Liver (tissue), 9 donors: Measurements from ENCODE around the gene MYO9B. TPM values are rescaled to one million over a fixed set of nuclear protein-coding genes. Genes with fewer than 3 reads are reported as not detected.

Experiments used
- DNase-seq: peaks from one replicate; pipeline ENCODE4 v3.0.0-alpha.2; 2017; ENCODE audit warnings: low spot score
- H3K27ac ChIP-seq, 2 donors: one replicate each; pipeline ENCODE4 v1.7.0; 2013; ENCODE audit warnings: inconsistent platforms in 2 of 2, low read length in 2 of 2, control low read depth in 1 of 2, low read depth in 1 of 2, mild to moderate bottlenecking in 1 of 2
- H3K27me3 ChIP-seq, 4 donors: one replicate each; pipeline versions ENCODE4 v1.6.1 to v1.7.0; 2013; ENCODE audit warnings: low read length in 3 of 4, inconsistent platforms in 1 of 4, mild to moderate bottlenecking in 1 of 4, moderate library complexity in 1 of 4; ENCODE audit not compliant: control insufficient read depth in 4 of 4, insufficient read depth in 4 of 4
- H3K36me3 ChIP-seq, 4 donors: one replicate each; pipeline versions ENCODE4 v1.6.1 to v1.7.0; 2013; ENCODE audit warnings: low read length in 3 of 4, mild to moderate bottlenecking in 3 of 4, low read depth in 1 of 4, moderate library complexity in 1 of 4; ENCODE audit not compliant: control insufficient read depth in 4 of 4, insufficient read depth in 3 of 4
- H3K4me1 ChIP-seq, 4 donors: one replicate each; pipeline versions ENCODE4 v1.6.1 to v1.7.0; 2013; ENCODE audit warnings: low read length in 3 of 4, mild to moderate bottlenecking in 3 of 4, moderate library complexity in 1 of 4; ENCODE audit not compliant: control insufficient read depth in 4 of 4, insufficient read depth in 4 of 4
- H3K4me3 ChIP-seq, 3 donors: one replicate each; pipeline versions ENCODE4 v1.6.1 to v1.7.0; 2013; ENCODE audit warnings: low read length in 3 of 3, control low read depth in 1 of 3, low read depth in 1 of 3, mild to moderate bottlenecking in 1 of 3
- H3K9ac ChIP-seq, 2 donors: one replicate each; pipeline ENCODE4 v1.7.0; 2013; ENCODE audit warnings: low read length in 2 of 2, mild to moderate bottlenecking in 2 of 2, moderate library complexity in 2 of 2, control low read depth in 1 of 2, low read depth in 1 of 2
- H3K9me3 ChIP-seq, 4 donors: one replicate each; pipeline versions ENCODE4 v1.6.1 to v1.7.0; 2013; ENCODE audit warnings: low read length in 3 of 4; ENCODE audit not compliant: control insufficient read depth in 4 of 4
- ATF3 ChIP-seq: IDR thresholded peaks from 2 replicates; pipeline ENCODE4 v1.6.1; 2016; ENCODE audit warnings: antibody characterized with exemption
- CTCF ChIP-seq: fragments of 150-350 bp; IDR thresholded peaks from 2 replicates; pipeline ENCODE4 v1.5.1; 2017; ENCODE audit warnings: improper control_type of control experiment, low read depth, low read length; ENCODE audit not compliant: missing input control
- EGR1 ChIP-seq, 2 donors: IDR thresholded peaks; 2 replicates each; pipeline ENCODE4 v1.6.1; 2016 to 2018; ENCODE audit warnings: antibody characterized with exemption in 2 of 2, low read depth in 2 of 2
- FOXA1 ChIP-seq: IDR thresholded peaks from 2 replicates; pipeline ENCODE4 v1.6.1; 2016; ENCODE audit warnings: antibody characterized with exemption
- FOXA2 ChIP-seq: IDR thresholded peaks from 2 replicates; pipeline ENCODE4 v1.6.1; 2016; ENCODE audit warnings: antibody characterized with exemption
- GABPA ChIP-seq, 2 donors: IDR thresholded peaks in 1 of 2; conservative IDR thresholded peaks in 1 of 2; 2 replicates each; pipeline ENCODE4 v1.6.1; 2016; ENCODE audit warnings: antibody characterized with exemption in 2 of 2, mild to moderate bottlenecking in 1 of 2, moderate library complexity in 1 of 2
- HNF4A ChIP-seq, 2 donors: conservative IDR thresholded peaks; 2 replicates each; pipeline ENCODE4 v1.6.1; 2016; ENCODE audit warnings: antibody characterized with exemption in 2 of 2, mild to moderate bottlenecking in 2 of 2
- HNF4G ChIP-seq: IDR thresholded peaks from 2 replicates; pipeline ENCODE4 v1.6.1; 2016; ENCODE audit warnings: antibody characterized with exemption
- MAX ChIP-seq: IDR thresholded peaks from 2 replicates; pipeline ENCODE4 v1.6.1; 2016; ENCODE audit warnings: antibody characterized with exemption
- NR2F2 ChIP-seq: IDR thresholded peaks from 2 replicates; pipeline ENCODE4 v1.6.1; 2016; ENCODE audit warnings: antibody characterized with exemption
- RAD21 ChIP-seq, 2 donors: IDR thresholded peaks; 2 replicates each; pipeline ENCODE4 v1.6.1; 2016; ENCODE audit warnings: antibody characterized with exemption in 2 of 2, mild to moderate bottlenecking in 2 of 2
- REST ChIP-seq: IDR thresholded peaks from 2 replicates; pipeline ENCODE4 v1.6.1; 2016; ENCODE audit warnings: antibody characterized with exemption, mild to moderate bottlenecking
- RXRA ChIP-seq, 2 donors: IDR thresholded peaks; 2 replicates each; pipeline ENCODE4 v1.6.1; 2017 to 2018; ENCODE audit warnings: antibody characterized with exemption in 2 of 2, mild to moderate bottlenecking in 1 of 2
- SP1 ChIP-seq: IDR thresholded peaks from 2 replicates; pipeline ENCODE4 v1.6.1; 2018; ENCODE audit warnings: antibody characterized with exemption, mild to moderate bottlenecking
- TAF1 ChIP-seq: conservative IDR thresholded peaks from 2 replicates; pipeline ENCODE4 v1.6.1; 2016; ENCODE audit warnings: antibody characterized with exemption, mild to moderate bottlenecking
- YY1 ChIP-seq: IDR thresholded peaks from 2 replicates; pipeline ENCODE4 v1.6.1; 2016; ENCODE audit warnings: antibody characterized with exemption, mild to moderate bottlenecking
- ZBTB33 ChIP-seq: IDR thresholded peaks from 2 replicates; pipeline ENCODE4 v1.6.1; 2016; ENCODE audit warnings: antibody characterized with exemption
- WGBS: extraction: QIAGEN DNeasy Blood & Tissue Kit; methylation state at CpG from one replicate; pipeline ENCODE4 v1.1.7; 2013; 5-methylcytosine and 5-hydroxymethylcytosine counted together
- polyA plus RNA-seq, 2 donors: library from polyadenylated mRNA; stranded (reverse) in 1 of 2; unstranded in 1 of 2; fragments of 200-250 nt in 1 of 2; fragments of >200 nt in 1 of 2; fragmentation: Nextera tagmentation in 1 of 2; extraction: Ambion mirVana in 1 of 2; gene quantifications; one replicate each; pipeline versions ENCODE4 v1.2.1 to v1.2.3, GENCODE V29; 2013 to 2015
- total RNA-seq, 2 donors: library from RNA; depleted of rRNA; stranded (reverse); fragments of >200 nt; gene quantifications; one replicate each; pipeline ENCODE4 v1.2.3, GENCODE V29; 2014
- donor health status: healthy.
- donor health status: healthy.
- donor health status: healthy.
- donor health status: healthy.
- donor health status: healthy.

The MYO9B gene
- total and polyA plus RNA-seq, 4 donors, result 9.1 to 32.5 (median 21.0) TPM

- no peaks in the 10 kb centered on the region for H3K9me3 ChIP-seq
- H3K27ac ChIP-seq, result peak overlapping the region; percentile 60 to 61
- H3K4me1 ChIP-seq, result peaks cover 0 to 14% (median 6%) of the 10 kb centered on the region in 4 donors
- H3K27me3 ChIP-seq, result no peaks in the 10 kb centered on the region
- no peaks in the 10 kb centered on the region for H3K36me3 ChIP-seq
- no peak for TF ChIP-seq CTCF
- TF ChIP-seq YY1, result peak; percentile 35
- peak overlapping the region in 1 of 2 donors; percentile 65 for H3K9ac ChIP-seq
- no peak overlapping the region for H3K4me3 ChIP-seq
- 68% methylated on average over 23 of the region's 23 CpGs for WGBS
- no peak for DNase-seq
Observed at GRCh38 chr19:17125728-17126677, 50.4 kb downstream of the MYO9B start.

GRCh38 chr19:17127671-17128070 is 52.1 kb downstream of the MYO9B start:
- no peaks in the 10 kb centered on the region for H3K36me3 ChIP-seq

More at GRCh38 chr19:17127671-17128070, 52.1 kb downstream of the MYO9B start:
- no peak for DNase-seq
- peaks cover 0 to 16% (median 8%) of the 10 kb centered on the region in 4 donors for H3K4me1 ChIP-seq
- no peak overlapping the region for H3K27ac ChIP-seq
- H3K9me3 ChIP-seq, result no peaks in the 10 kb centered on the region
- WGBS, result 97% methylated on average over 6 of the region's 6 CpGs
- no peak overlapping the region for H3K9ac ChIP-seq
- no peaks in the 10 kb centered on the region for H3K27me3 ChIP-seq
- no peak for TF ChIP-seq FOXA1
- no peak for TF ChIP-seq TAF1
- no peak for TF ChIP-seq NR2F2
- no peak for TF ChIP-seq RXRA (IDR thresholded peaks at IDR 0.05)
- no peak for TF ChIP-seq SP1
- TF ChIP-seq MAX, result no peak
- no peak for TF ChIP-seq RAD21 (IDR thresholded peaks at IDR 0.05)
- no peak for TF ChIP-seq EGR1 (IDR thresholded peaks at IDR 0.05; ENCODE audit: low read depth in 2 of 2)
- no peak for TF ChIP-seq GABPA (IDR thresholded peaks at IDR 0.05 in 1 of 2, conservative IDR thresholded peaks at IDR 0.05 in 1 of 2)
- no peak for TF ChIP-seq YY1
- TF ChIP-seq ATF3, result no peak
- no peak for TF ChIP-seq HNF4G
- TF ChIP-seq HNF4A (conservative IDR thresholded peaks at IDR 0.05), result no peak
- TF ChIP-seq FOXA2, result no peak
- TF ChIP-seq REST, result no peak
- no peak for TF ChIP-seq ZBTB33
- no peak overlapping the region for H3K4me3 ChIP-seq
